GM21360 (cell line): Measurements from ENCODE around the gene P3H1.
"Not testable (repeated sequence)": the region's sequence is repeated elsewhere in the genome, so short reads cannot be mapped to it uniquely, and the experiment has no call there.

Experiments
- ATAC-seq: cut with Tn5 transposase; IDR thresholded peaks from one replicate; pipeline ENCODE4 v1.9.1; 2021; ENCODE audit warnings: mild to moderate bottlenecking, moderate library complexity; ENCODE audit not compliant: unreplicated experiment

P3H1 gene

GRCh38 chr1:42732126-42732680 is 34.6 kb downstream of the P3H1 start:
- ATAC-seq = no peak

- ATAC-seq = no peak
Observed at GRCh38 chr1:42731585-42731984, 35.2 kb downstream of the P3H1 start.

- ATAC-seq = no peak
Observed at GRCh38 chr1:42730988-42731387, 35.8 kb downstream of the P3H1 start.

- no peak for ATAC-seq
Observed at GRCh38 chr1:42730002-42730401, 36.8 kb downstream of the P3H1 start.

GRCh38 chr1:42725820-42726219 is 41.0 kb downstream of the P3H1 start:
- ATAC-seq = not testable (repeated sequence)

GRCh38 chr1:42723511-42723910 is 43.3 kb downstream of the P3H1 start:
- no peak for ATAC-seq

- not testable (repeated sequence) for ATAC-seq
Observed at GRCh38 chr1:42722403-42722802, 44.4 kb downstream of the P3H1 start.

- no peak for ATAC-seq
Observed at GRCh38 chr1:42721926-42722325, 44.9 kb downstream of the P3H1 start.

- ATAC-seq = no peak
Observed at GRCh38 chr1:42720868-42721267, 46.0 kb downstream of the P3H1 start.

- not testable (repeated sequence) for ATAC-seq
Observed at GRCh38 chr1:42714441-42714840, 52.4 kb downstream of the P3H1 start.

- ATAC-seq = no peak
Observed at GRCh38 chr1:42713293-42713692, 53.5 kb downstream of the P3H1 start.

- ATAC-seq = not testable (repeated sequence)
Observed at GRCh38 chr1:42712808-42713207, 54.0 kb downstream of the P3H1 start.

GRCh38 chr1:42703888-42704464 is 62.9 kb downstream of the P3H1 start:
- no peak for ATAC-seq

GRCh38 chr1:42700006-42700405 is 66.8 kb downstream of the P3H1 start:
- no peak for ATAC-seq

GRCh38 chr1:42698081-42698813 is 68.6 kb downstream of the P3H1 start:
- no peak for ATAC-seq
